HEK293 (cell line): Measurements from ENCODE around the gene SET.

Experiments
- CTCF ChIA-PET: fragments of 350-600 bp; formaldehyde crosslinking; extraction: SDS; loops from one replicate; lab custom pipeline; 2021; ENCODE audit warnings: antibody characterized with exemption; lab: Yijun Ruan, JAX
- POLR2A ChIA-PET: fragments of 300-600 bp; formaldehyde crosslinking; extraction: SDS; loops from one replicate; lab custom pipeline; 2020; ENCODE audit warnings: antibody characterized with exemption, inconsistent platforms; lab: Yijun Ruan, JAX
- H3K27ac ChIP-seq: fragments of 200-500 bp; sonication (Bioruptor generic); 2 replicates; pipeline ENCODE4 v1.5.1; 2014; ENCODE audit warnings: low read depth, low read length, control low read depth, inconsistent platforms; ENCODE audit errors: extremely low read depth
- H3K36me3 ChIP-seq, 2 experiments: fragments of 200-500 bp in 1 of 2; sonication (Bioruptor generic) in 1 of 2; 1 replicate in 1 of 2; 2 replicates in 1 of 2; pipeline ENCODE4 v1.5.1; 2014 to 2017; ENCODE audit warnings: inconsistent platforms in 2 of 2, low read length in 2 of 2; ENCODE audit not compliant: control insufficient read depth in 2 of 2, insufficient read depth in 1 of 2
- H3K4me1 ChIP-seq: fragments of 200-500 bp; sonication (Bioruptor generic); 2 replicates; pipeline ENCODE4 v1.5.1; 2014; ENCODE audit warnings: mild to moderate bottlenecking, low read length, inconsistent platforms; ENCODE audit not compliant: control insufficient read depth, insufficient read depth
- H3K4me3 ChIP-seq: 2 replicates; pipeline ENCODE4 v1.5.1; 2011; ENCODE audit warnings: low read depth, mild to moderate bottlenecking, control low read depth, low read length, moderate library complexity
- H3K9me3 ChIP-seq: fragments of 200-500 bp; sonication (Bioruptor generic); 2 replicates; pipeline ENCODE4 v1.5.1; 2014; ENCODE audit warnings: low read depth, low read length, inconsistent platforms; ENCODE audit not compliant: control insufficient read depth, insufficient read depth
- KLF10 ChIP-seq: fragments of 450-650 bp; IDR thresholded peaks from 2 replicates; pipeline ENCODE4 v1.5.1; 2018; ENCODE audit warnings: missing biosample characterization, mild to moderate bottlenecking, missing genetic modification characterization
- REPIN1 ChIP-seq: fragments of 450-650 bp; formaldehyde crosslinking; IDR thresholded peaks from 2 replicates; pipeline ENCODE4 v1.5.1; 2017; ENCODE audit warnings: missing biosample characterization, missing genetic modification characterization, low read depth
- SALL2 ChIP-seq: fragments of 450-650 bp; formaldehyde crosslinking; IDR thresholded peaks from 2 replicates; pipeline ENCODE4 v1.5.0; 2017; ENCODE audit warnings: missing biosample characterization, mild to moderate bottlenecking, missing genetic modification characterization, borderline replicate concordance
- TRIM28 ChIP-seq: IDR thresholded peaks from 2 replicates; pipeline ENCODE4 v1.6.1; 2011; ENCODE audit warnings: low read length, control low read depth, borderline replicate concordance
- ZFHX2 ChIP-seq: fragments of 450-650 bp; formaldehyde crosslinking; conservative IDR thresholded peaks from 2 replicates; pipeline ENCODE4 v1.5.1; 2016; ENCODE audit warnings: missing biosample characterization, missing genetic modification characterization
- ZNF114 ChIP-seq: fragments of 450-650 bp; formaldehyde crosslinking; IDR thresholded peaks from 2 replicates; pipeline ENCODE4 v1.5.0; 2017; ENCODE audit warnings: missing biosample characterization, missing genetic modification characterization
- ZNF121 ChIP-seq: fragments of 450-650 bp; formaldehyde crosslinking; IDR thresholded peaks from 2 replicates; pipeline ENCODE4 v1.5.1; 2016; ENCODE audit warnings: missing biosample characterization, missing genetic modification characterization
- ZNF302 ChIP-seq: fragments of 450-650 bp; formaldehyde crosslinking; IDR thresholded peaks from 2 replicates; pipeline ENCODE4 v1.5.1; 2016; ENCODE audit warnings: missing biosample characterization, missing genetic modification characterization, low read depth
- ZNF335 ChIP-seq: fragments of 450-650 bp; formaldehyde crosslinking; conservative IDR thresholded peaks from 2 replicates; pipeline ENCODE4 v1.5.1; 2016; ENCODE audit warnings: missing biosample characterization, missing genetic modification characterization
- ZNF341 ChIP-seq: fragments of 450-650 bp; formaldehyde crosslinking; IDR thresholded peaks from 2 replicates; pipeline ENCODE4; 2016; ENCODE audit warnings: low read depth, missing biosample characterization, missing genetic modification characterization
- ZNF350 ChIP-seq: fragments of 450-650 bp; formaldehyde crosslinking; IDR thresholded peaks from 2 replicates; pipeline ENCODE4 v1.5.0; 2017; ENCODE audit warnings: missing biosample characterization, mild to moderate bottlenecking, missing genetic modification characterization
- ZNF37A ChIP-seq: fragments of 450-650 bp; IDR thresholded peaks from 2 replicates; pipeline ENCODE4 v1.5.1; 2018; ENCODE audit warnings: missing biosample characterization, missing genetic modification characterization
- ZNF473 ChIP-seq: fragments of 450-650 bp; formaldehyde crosslinking; IDR thresholded peaks from 2 replicates; pipeline ENCODE4 v1.5.1; 2017; ENCODE audit warnings: missing biosample characterization, missing genetic modification characterization
- ZNF514 ChIP-seq: fragments of 450-650 bp; formaldehyde crosslinking; IDR thresholded peaks from 2 replicates; pipeline ENCODE4 v1.5.1; 2016; ENCODE audit warnings: missing biosample characterization, missing genetic modification characterization
- ZNF521 ChIP-seq: fragments of 450-650 bp; formaldehyde crosslinking; IDR thresholded peaks from 2 replicates; pipeline ENCODE4 v1.5.1; 2017; ENCODE audit warnings: missing biosample characterization, mild to moderate bottlenecking, missing genetic modification characterization
- ZNF544 ChIP-seq: fragments of 450-650 bp; formaldehyde crosslinking; IDR thresholded peaks from 2 replicates; pipeline ENCODE4 v1.5.0; 2017; ENCODE audit warnings: missing biosample characterization, missing genetic modification characterization
- ZNF610 ChIP-seq: fragments of 450-650 bp; formaldehyde crosslinking; IDR thresholded peaks from 2 replicates; pipeline ENCODE4 v1.5.1; 2016; ENCODE audit warnings: missing biosample characterization, missing genetic modification characterization, borderline replicate concordance
- ZNF707 ChIP-seq: fragments of 450-650 bp; formaldehyde crosslinking; IDR thresholded peaks from 2 replicates; pipeline ENCODE4 v1.5.1; 2016; ENCODE audit warnings: missing biosample characterization, missing genetic modification characterization
- TF ChIP-seq, protein P1 (sequence below): fragments of 450-650 bp; formaldehyde crosslinking; IDR thresholded peaks from 2 replicates; pipeline ENCODE4 v1.5.1; 2016; ENCODE audit warnings: missing biosample characterization, missing genetic modification characterization
- TF ChIP-seq, protein P2 (sequence below): fragments of 450-650 bp; formaldehyde crosslinking; IDR thresholded peaks from 2 replicates; pipeline ENCODE4 v1.5.1; 2016; ENCODE audit warnings: missing biosample characterization, missing genetic modification characterization
- TF ChIP-seq, protein P3 (sequence below): fragments of 450-650 bp; formaldehyde crosslinking; IDR thresholded peaks from 2 replicates; pipeline ENCODE4 v1.5.1; 2016; ENCODE audit warnings: missing biosample characterization, missing genetic modification characterization
- TF ChIP-seq, protein P4 (sequence below): fragments of 450-650 bp; formaldehyde crosslinking; IDR thresholded peaks from 2 replicates; pipeline ENCODE4 v1.5.1; 2016; ENCODE audit warnings: missing biosample characterization, missing genetic modification characterization, low read depth
- TF ChIP-seq, protein P5 (sequence below): fragments of 450-650 bp; formaldehyde crosslinking; IDR thresholded peaks from 2 replicates; pipeline ENCODE4 v1.5.1; 2017; ENCODE audit warnings: missing biosample characterization, missing genetic modification characterization

The SET gene

DNA sequence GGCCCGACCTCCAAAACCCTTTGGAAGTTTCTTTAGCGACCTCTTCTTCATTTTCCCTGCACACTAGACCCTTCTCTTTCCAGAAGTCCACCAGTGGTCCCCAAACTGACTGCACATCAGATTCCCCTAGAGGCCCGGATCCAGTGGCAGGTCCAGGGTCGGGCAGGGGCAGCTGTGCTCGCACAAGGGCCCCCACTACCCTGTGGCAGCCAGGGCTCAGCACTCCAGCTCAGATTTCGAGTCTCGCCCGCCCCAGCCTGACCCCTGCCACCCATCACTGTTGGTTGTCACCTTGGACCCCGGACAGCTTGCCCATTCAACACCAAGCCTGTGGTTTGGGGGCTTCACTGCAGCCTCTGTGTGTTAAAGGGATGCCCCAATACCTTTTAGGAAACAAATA lies 42.7 kb downstream of the SET start:
- TF ChIP-seq, protein P1, sequence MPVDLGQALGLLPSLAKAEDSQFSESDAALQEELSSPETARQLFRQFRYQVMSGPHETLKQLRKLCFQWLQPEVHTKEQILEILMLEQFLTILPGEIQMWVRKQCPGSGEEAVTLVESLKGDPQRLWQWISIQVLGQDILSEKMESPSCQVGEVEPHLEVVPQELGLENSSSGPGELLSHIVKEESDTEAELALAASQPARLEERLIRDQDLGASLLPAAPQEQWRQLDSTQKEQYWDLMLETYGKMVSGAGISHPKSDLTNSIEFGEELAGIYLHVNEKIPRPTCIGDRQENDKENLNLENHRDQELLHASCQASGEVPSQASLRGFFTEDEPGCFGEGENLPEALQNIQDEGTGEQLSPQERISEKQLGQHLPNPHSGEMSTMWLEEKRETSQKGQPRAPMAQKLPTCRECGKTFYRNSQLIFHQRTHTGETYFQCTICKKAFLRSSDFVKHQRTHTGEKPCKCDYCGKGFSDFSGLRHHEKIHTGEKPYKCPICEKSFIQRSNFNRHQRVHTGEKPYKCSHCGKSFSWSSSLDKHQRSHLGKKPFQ (tag by site-specific recombination) = no peak
- TF ChIP-seq ZFHX2 (tag by site-specific recombination) (no peak), ZNF335 (no peak), REPIN1 (tag by site-specific recombination) (no peak), ZNF610 (tag by site-specific recombination) (no peak), ZNF473 (no peak), ZNF521 (tag by site-specific recombination) (no peak), ZNF114 (tag by site-specific recombination) (no peak), ZNF302 (tag by site-specific recombination) (no peak), TRIM28 (no peak), KLF10 (no peak), ZNF37A (no peak), ZNF544 (tag by site-specific recombination) (no peak), ZNF707 (no peak)
- TF ChIP-seq, protein P2, sequence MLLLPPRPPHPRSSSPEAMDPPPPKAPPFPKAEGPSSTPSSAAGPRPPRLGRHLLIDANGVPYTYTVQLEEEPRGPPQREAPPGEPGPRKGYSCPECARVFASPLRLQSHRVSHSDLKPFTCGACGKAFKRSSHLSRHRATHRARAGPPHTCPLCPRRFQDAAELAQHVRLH = no peak
- TF ChIP-seq, protein P3, sequence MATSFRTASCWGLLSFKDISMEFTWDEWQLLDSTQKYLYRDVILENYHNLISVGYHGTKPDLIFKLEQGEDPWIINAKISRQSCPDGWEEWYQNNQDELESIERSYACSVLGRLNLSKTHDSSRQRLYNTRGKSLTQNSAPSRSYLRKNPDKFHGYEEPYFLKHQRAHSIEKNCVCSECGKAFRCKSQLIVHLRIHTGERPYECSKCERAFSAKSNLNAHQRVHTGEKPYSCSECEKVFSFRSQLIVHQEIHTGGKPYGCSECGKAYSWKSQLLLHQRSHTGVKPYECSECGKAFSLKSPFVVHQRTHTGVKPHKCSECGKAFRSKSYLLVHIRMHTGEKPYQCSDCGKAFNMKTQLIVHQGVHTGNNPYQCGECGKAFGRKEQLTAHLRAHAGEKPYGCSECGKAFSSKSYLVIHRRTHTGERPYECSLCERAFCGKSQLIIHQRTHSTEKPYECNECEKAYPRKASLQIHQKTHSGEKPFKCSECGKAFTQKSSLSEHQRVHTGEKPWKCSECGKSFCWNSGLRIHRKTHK (tag by site-specific recombination) = no peak
- TF ChIP-seq, protein P4, sequence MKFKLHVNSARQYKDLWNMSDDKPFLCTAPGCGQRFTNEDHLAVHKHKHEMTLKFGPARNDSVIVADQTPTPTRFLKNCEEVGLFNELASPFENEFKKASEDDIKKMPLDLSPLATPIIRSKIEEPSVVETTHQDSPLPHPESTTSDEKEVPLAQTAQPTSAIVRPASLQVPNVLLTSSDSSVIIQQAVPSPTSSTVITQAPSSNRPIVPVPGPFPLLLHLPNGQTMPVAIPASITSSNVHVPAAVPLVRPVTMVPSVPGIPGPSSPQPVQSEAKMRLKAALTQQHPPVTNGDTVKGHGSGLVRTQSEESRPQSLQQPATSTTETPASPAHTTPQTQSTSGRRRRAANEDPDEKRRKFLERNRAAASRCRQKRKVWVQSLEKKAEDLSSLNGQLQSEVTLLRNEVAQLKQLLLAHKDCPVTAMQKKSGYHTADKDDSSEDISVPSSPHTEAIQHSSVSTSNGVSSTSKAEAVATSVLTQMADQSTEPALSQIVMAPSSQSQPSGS (tag by site-specific recombination) = no peak
- TF ChIP-seq, protein P5, sequence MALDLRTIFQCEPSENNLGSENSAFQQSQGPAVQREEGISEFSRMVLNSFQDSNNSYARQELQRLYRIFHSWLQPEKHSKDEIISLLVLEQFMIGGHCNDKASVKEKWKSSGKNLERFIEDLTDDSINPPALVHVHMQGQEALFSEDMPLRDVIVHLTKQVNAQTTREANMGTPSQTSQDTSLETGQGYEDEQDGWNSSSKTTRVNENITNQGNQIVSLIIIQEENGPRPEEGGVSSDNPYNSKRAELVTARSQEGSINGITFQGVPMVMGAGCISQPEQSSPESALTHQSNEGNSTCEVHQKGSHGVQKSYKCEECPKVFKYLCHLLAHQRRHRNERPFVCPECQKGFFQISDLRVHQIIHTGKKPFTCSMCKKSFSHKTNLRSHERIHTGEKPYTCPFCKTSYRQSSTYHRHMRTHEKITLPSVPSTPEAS (tag by site-specific recombination) = no peak
- Histone ChIP-seq H3K9me3 (no peaks in the 10 kb centered on the region), H3K4me1 (no peaks in the 10 kb centered on the region), H3K27ac (no peak overlapping the region), H3K4me3 (no peak overlapping the region), H3K36me3 (peaks cover 0 to 34% of the 10 kb centered on the region in 2 experiments; a peak in 2 of 3 replicates)
- CTCF ChIA-PET = interaction anchor here (0.6 to 5.3 kb wide), 10 partner anchors 9 to 250 kb away, joined by 3 to 41 read pairs (median 5); no protein-coding TSS in a partner anchor
- POLR2A ChIA-PET = interaction anchor here (0.6 to 0.9 kb wide), 2 partner anchors 12 to 452 kb away, joined by 4 read pairs; no protein-coding TSS in a partner anchor

DNA sequence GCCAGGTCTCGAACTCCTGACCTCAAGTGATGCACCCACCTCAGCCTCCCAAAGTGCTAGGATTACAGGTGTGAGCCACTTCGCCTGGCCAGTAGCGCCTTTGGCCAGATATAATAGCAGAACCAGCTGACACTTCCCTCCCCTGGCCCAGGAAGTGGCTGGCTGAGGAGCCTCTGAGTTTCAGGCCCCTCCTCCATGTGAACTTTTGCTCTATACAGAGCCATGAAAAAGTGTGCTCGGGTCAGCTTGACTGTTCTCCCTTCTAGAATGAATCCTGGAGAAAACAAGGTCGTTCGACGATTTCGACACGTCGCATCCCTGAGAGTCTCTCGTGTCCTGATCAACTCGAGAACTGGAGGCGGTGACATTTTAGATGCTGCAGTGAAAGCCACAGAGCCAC lies 43.6 kb downstream of the SET start:
- CTCF ChIA-PET = interaction anchor here (0.5 to 5.3 kb wide), 38 partner anchors 8 to 1021 kb away, joined by 3 to 41 read pairs (median 5); partner anchors contain the start of genes ENDOG, KYAT1, LRRC8A and PHYHD1
- Histone ChIP-seq H3K36me3 (peaks cover 0 to 39% of the 10 kb centered on the region in 2 experiments; a peak in 2 of 3 replicates), H3K4me1 (no peaks in the 10 kb centered on the region), H3K4me3 (no peak overlapping the region), H3K9me3 (no peaks in the 10 kb centered on the region), H3K27ac (no peak overlapping the region)
- POLR2A ChIA-PET = interaction anchor here (0.9 to 2.1 kb wide), 4 partner anchors 8 to 85 kb away, joined by 3 to 11 read pairs (median 5); partner anchors contain the start of genes ENDOG and ZDHHC12
- TF ChIP-seq ZNF121 (tag by site-specific recombination) = no peak
- TF ChIP-seq SALL2 (tag by site-specific recombination) = no peak
- TF ChIP-seq ZNF350 (tag by site-specific recombination) = no peak
- TF ChIP-seq ZNF514 = no peak
- no peak for TF ChIP-seq ZNF341 (tag by site-specific recombination)
- no peak for TF ChIP-seq TRIM28
